Neural cell (in vitro differentiated cells): Measurements from ENCODE around the gene PHYH. TPM values are rescaled to one million over a fixed set of nuclear protein-coding genes. Genes with fewer than 3 reads are reported as not detected.

Source experiments
- H2AFZ ChIP-seq: fragments of 200-600, 300-800 bp; sonication (generic), shearing (Covaris generic); 2 replicates; pipeline ENCODE4 v1.6.0; 2014; ENCODE audit warnings: low read depth, mild to moderate bottlenecking, antibody characterized with exemption, low read length, moderate library complexity
- H3F3A ChIP-seq: fragments of 200-600 bp; shearing (Covaris generic); 2 replicates; pipeline ENCODE4 v1.6.1; 2016; ENCODE audit warnings: mild to moderate bottlenecking, moderate library complexity, mixed read lengths, antibody characterized with exemption, low read length; ENCODE audit not compliant: insufficient read depth, poor library complexity, severe bottlenecking
- H3K27ac ChIP-seq: fragments of 200-600, 300-800 bp; sonication (generic), shearing (Covaris generic); 2 replicates; pipeline ENCODE4 v1.5.1; 2014; ENCODE audit warnings: mild to moderate bottlenecking, low read length, moderate library complexity
- H3K27me3 ChIP-seq: fragments of 300-800, 200-600 bp; sonication (generic), shearing (Covaris generic); 2 replicates; pipeline ENCODE4 v1.6.0; 2014; ENCODE audit warnings: mild to moderate bottlenecking, low read depth, low read length, moderate library complexity; ENCODE audit not compliant: insufficient read depth
- H3K36me3 ChIP-seq: fragments of 300-800, 200-600 bp; sonication (generic), shearing (Covaris generic); 2 replicates; pipeline ENCODE4 v1.5.1; 2014; ENCODE audit warnings: mild to moderate bottlenecking, antibody characterized with exemption, low read length, moderate library complexity; ENCODE audit not compliant: insufficient read depth
- H3K4me2 ChIP-seq: fragments of 300-800, 200-600 bp; sonication (generic), shearing (Covaris generic); 2 replicates; pipeline ENCODE4 v1.6.0; 2014; ENCODE audit warnings: mild to moderate bottlenecking, low read length
- H3K4me3 ChIP-seq: fragments of 300-800, 200-600 bp; sonication (generic), shearing (Covaris generic); 2 replicates; pipeline ENCODE4 v1.5.1; 2014; ENCODE audit warnings: mild to moderate bottlenecking, low read length, moderate library complexity
- H3K79me2 ChIP-seq: fragments of 200-600 bp; shearing (Covaris generic); replicated peaks from 2 replicates; pipeline ENCODE4 v1.6.0; 2014; ENCODE audit warnings: mild to moderate bottlenecking, low read length, moderate library complexity; ENCODE audit not compliant: insufficient read depth
- H3K9ac ChIP-seq: fragments of 300-800, 200-600 bp; sonication (generic), shearing (Covaris generic); 2 replicates; pipeline ENCODE4 v1.6.1; 2016; ENCODE audit warnings: mild to moderate bottlenecking, low read length, mixed read lengths
- H3K9me2 ChIP-seq: fragments of 200-600 bp; shearing (Covaris generic); 2 replicates; pipeline ENCODE4 v1.6.1; 2016; ENCODE audit warnings: mild to moderate bottlenecking, low read length, mixed read lengths; ENCODE audit not compliant: insufficient read depth
- H3K9me3 ChIP-seq: fragments of 200-600, 300-800 bp; sonication (generic), shearing (Covaris generic); 2 replicates; pipeline ENCODE4 v1.6.1; 2016; ENCODE audit warnings: mild to moderate bottlenecking, mixed run types, low read length, moderate library complexity, mixed read lengths
- H4K20me1 ChIP-seq: fragments of 200-600 bp; shearing (Covaris generic); 2 replicates; pipeline ENCODE4 v1.6.1; 2016; ENCODE audit warnings: mild to moderate bottlenecking, mixed run types; ENCODE audit not compliant: insufficient read depth
- EP300 ChIP-seq: fragments of 450-650 bp; conservative IDR thresholded peaks from 2 replicates; pipeline ENCODE4 v1.6.1; 2014; ENCODE audit warnings: antibody characterized with exemption, mild to moderate bottlenecking, moderate library complexity; ENCODE audit not compliant: poor library complexity, severe bottlenecking
- EZH2 ChIP-seq: fragments of 200-600, 300-800 bp; shearing (Covaris generic), sonication (generic); IDR thresholded peaks from 2 replicates; pipeline ENCODE4 v1.6.1; 2014; ENCODE audit warnings: antibody characterized with exemption, low read length, borderline replicate concordance, mild to moderate bottlenecking; ENCODE audit not compliant: insufficient read depth, poor library complexity, severe bottlenecking
- MXI1 ChIP-seq: fragments of 450-650 bp; conservative IDR thresholded peaks from 2 replicates; pipeline ENCODE4 v1.6.1; 2014; ENCODE audit warnings: antibody characterized with exemption, mild to moderate bottlenecking; ENCODE audit not compliant: poor library complexity, severe bottlenecking
- POLR2AphosphoS5 ChIP-seq: IDR thresholded peaks from 2 replicates; pipeline ENCODE4 v1.6.1; 2012
- RAD21 ChIP-seq: fragments of 450-650 bp; conservative IDR thresholded peaks from 2 replicates; pipeline ENCODE4 v1.6.1; 2014; ENCODE audit warnings: antibody characterized with exemption, mild to moderate bottlenecking, moderate library complexity
- SMC3 ChIP-seq: fragments of 450-650 bp; conservative IDR thresholded peaks from 2 replicates; pipeline ENCODE4 v1.6.1; 2014; ENCODE audit warnings: antibody characterized with exemption, mild to moderate bottlenecking, moderate library complexity; ENCODE audit not compliant: poor library complexity
- TAF1 ChIP-seq: IDR thresholded peaks from 2 replicates; pipeline ENCODE4 v1.6.1; 2012; ENCODE audit warnings: low read depth
- polyA plus RNA-seq: library from polyadenylated mRNA; depleted of rRNA; stranded (reverse); fragments of >200 nt; gene quantifications from 2 replicates; pipeline ENCODE4 v1.2.3, GENCODE V29; 2014
- TF ChIP-seq, protein P1 (sequence below): IDR thresholded peaks from 2 replicates; pipeline ENCODE4 v1.6.1; 2012; ENCODE audit warnings: borderline replicate concordance
- TF ChIP-seq, protein P2 (sequence below): fragments of 450-650 bp; IDR thresholded peaks from 2 replicates; pipeline ENCODE4 v1.5.1; 2014; ENCODE audit warnings: antibody characterized with exemption, mild to moderate bottlenecking, moderate library complexity; ENCODE audit not compliant: poor library complexity, severe bottlenecking

The PHYH gene
- polyA plus RNA-seq, 1 donor from 2014 or later, result 7.7 TPM

DNA sequence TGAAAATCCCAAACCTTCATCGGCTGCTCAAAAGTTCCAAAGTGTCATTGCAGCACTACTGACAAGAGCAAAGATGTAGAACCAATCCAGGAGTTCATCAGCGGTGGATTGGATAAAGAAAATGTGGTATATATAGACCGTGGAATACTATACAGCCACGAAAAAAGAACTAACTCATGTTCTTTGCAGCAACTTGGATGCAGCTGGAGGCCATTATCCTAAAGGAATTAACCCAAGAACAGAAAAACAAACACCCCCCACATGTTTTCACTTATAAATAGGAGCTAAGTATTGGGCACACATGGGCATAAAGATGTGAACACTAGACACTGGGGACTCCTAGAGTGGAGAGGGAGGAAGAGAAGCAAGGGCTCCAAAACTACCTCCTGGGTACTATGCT lies 31.6 kb downstream of the PHYH start:
- no peak overlapping the region for H2AFZ ChIP-seq
- H3K27me3 ChIP-seq, result no peaks in the 10 kb centered on the region
- no peaks in the 10 kb centered on the region for H3K9me3 ChIP-seq
- no peaks in the 10 kb centered on the region for H4K20me1 ChIP-seq
- H3K79me2 ChIP-seq, result no peaks in the 10 kb centered on the region
- H3K36me3 ChIP-seq, result no peaks in the 10 kb centered on the region
- no peak overlapping the region for H3K27ac ChIP-seq
- no peaks in the 10 kb centered on the region for H3F3A ChIP-seq
- H3K9me2 ChIP-seq, result no peaks in the 10 kb centered on the region
- TF ChIP-seq, protein P1, sequence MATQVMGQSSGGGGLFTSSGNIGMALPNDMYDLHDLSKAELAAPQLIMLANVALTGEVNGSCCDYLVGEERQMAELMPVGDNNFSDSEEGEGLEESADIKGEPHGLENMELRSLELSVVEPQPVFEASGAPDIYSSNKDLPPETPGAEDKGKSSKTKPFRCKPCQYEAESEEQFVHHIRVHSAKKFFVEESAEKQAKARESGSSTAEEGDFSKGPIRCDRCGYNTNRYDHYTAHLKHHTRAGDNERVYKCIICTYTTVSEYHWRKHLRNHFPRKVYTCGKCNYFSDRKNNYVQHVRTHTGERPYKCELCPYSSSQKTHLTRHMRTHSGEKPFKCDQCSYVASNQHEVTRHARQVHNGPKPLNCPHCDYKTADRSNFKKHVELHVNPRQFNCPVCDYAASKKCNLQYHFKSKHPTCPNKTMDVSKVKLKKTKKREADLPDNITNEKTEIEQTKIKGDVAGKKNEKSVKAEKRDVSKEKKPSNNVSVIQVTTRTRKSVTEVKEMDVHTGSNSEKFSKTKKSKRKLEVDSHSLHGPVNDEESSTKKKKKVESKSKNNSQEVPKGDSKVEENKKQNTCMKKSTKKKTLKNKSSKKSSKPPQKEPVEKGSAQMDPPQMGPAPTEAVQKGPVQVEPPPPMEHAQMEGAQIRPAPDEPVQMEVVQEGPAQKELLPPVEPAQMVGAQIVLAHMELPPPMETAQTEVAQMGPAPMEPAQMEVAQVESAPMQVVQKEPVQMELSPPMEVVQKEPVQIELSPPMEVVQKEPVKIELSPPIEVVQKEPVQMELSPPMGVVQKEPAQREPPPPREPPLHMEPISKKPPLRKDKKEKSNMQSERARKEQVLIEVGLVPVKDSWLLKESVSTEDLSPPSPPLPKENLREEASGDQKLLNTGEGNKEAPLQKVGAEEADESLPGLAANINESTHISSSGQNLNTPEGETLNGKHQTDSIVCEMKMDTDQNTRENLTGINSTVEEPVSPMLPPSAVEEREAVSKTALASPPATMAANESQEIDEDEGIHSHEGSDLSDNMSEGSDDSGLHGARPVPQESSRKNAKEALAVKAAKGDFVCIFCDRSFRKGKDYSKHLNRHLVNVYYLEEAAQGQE, result no peak
- TF ChIP-seq EP300, result no peak
- TF ChIP-seq TAF1, result no peak
- TF ChIP-seq MXI1, result no peak
- TF ChIP-seq SMC3, result no peak
- TF ChIP-seq POLR2AphosphoS5, result no peak
- no peak for TF ChIP-seq EZH2
- TF ChIP-seq RAD21, result no peak
- TF ChIP-seq, protein P2, sequence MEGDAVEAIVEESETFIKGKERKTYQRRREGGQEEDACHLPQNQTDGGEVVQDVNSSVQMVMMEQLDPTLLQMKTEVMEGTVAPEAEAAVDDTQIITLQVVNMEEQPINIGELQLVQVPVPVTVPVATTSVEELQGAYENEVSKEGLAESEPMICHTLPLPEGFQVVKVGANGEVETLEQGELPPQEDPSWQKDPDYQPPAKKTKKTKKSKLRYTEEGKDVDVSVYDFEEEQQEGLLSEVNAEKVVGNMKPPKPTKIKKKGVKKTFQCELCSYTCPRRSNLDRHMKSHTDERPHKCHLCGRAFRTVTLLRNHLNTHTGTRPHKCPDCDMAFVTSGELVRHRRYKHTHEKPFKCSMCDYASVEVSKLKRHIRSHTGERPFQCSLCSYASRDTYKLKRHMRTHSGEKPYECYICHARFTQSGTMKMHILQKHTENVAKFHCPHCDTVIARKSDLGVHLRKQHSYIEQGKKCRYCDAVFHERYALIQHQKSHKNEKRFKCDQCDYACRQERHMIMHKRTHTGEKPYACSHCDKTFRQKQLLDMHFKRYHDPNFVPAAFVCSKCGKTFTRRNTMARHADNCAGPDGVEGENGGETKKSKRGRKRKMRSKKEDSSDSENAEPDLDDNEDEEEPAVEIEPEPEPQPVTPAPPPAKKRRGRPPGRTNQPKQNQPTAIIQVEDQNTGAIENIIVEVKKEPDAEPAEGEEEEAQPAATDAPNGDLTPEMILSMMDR, result no peak
- no peak overlapping the region for H3K4me2 ChIP-seq
- H3K9ac ChIP-seq, result no peak overlapping the region
- H3K4me3 ChIP-seq, result no peak overlapping the region

- no peak for TF ChIP-seq TAF1
- no peak for TF ChIP-seq POLR2AphosphoS5
- TF ChIP-seq RAD21, result no peak
- no peak for TF ChIP-seq MXI1
- TF ChIP-seq EP300, result no peak
- TF ChIP-seq SMC3, result no peak
- TF ChIP-seq, protein P2, result no peak
- TF ChIP-seq, protein P1, result no peak
- no peak for TF ChIP-seq EZH2
- Histone ChIP-seq H3F3A (no peaks in the 10 kb centered on the region), H4K20me1 (no peaks in the 10 kb centered on the region), H3K9me2 (no peaks in the 10 kb centered on the region), H3K27me3 (no peaks in the 10 kb centered on the region), H2AFZ (no peak overlapping the region), H3K27ac (no peak overlapping the region), H3K4me3 (no peak overlapping the region), H3K9ac (no peak overlapping the region), H3K36me3 (no peaks in the 10 kb centered on the region), H3K9me3 (no peaks in the 10 kb centered on the region), H3K79me2 (no peaks in the 10 kb centered on the region), H3K4me2 (no peak overlapping the region)
These were observed 36.3 kb downstream of the PHYH start for GRCh38 chr10:13263591-13263990.
